WTC11 (cell line): ENCODE data around the gene CD37. TPM values are rescaled to one million over a fixed set of nuclear protein-coding genes. Genes with fewer than 3 reads are reported as not detected.
"Not testable (repeated sequence)": the region's sequence is repeated elsewhere in the genome, so short reads cannot be mapped to it uniquely, and the experiment has no call there.

Source experiments
- ATAC-seq: fragments of 200-7000 bp; cut with Tn5 transposase; 2 replicates; pipeline ENCODE4 v1.10.0; 2021; ENCODE audit warnings: mild to moderate bottlenecking, moderate library complexity
- CTCF ChIA-PET: fragments of 300-600 bp; sonication (Branson Sonifier 250); formaldehyde crosslinking; loops from one replicate; lab custom pipeline; 2021; ENCODE audit warnings: antibody characterized with exemption; lab: Charles Lee
- POLR2A ChIA-PET: fragments of 350-600 bp; sonication (Branson Sonifier 250); formaldehyde crosslinking; loops from one replicate; lab custom pipeline; 2021; ENCODE audit warnings: antibody characterized with exemption; lab: Charles Lee
- DNase-seq: peaks from one replicate; pipeline ENCODE4 v3.0.0; 2021; ENCODE audit warnings: low spot score
- H3K27ac Mint-ChIP-seq: 2 replicates; pipeline ENCODE4 v1.8.0; 2021; ENCODE audit warnings: mixed read lengths
- H3K27me3 Mint-ChIP-seq: 2 replicates; pipeline ENCODE4 v1.8.0; 2021; ENCODE audit warnings: low read depth, mild to moderate bottlenecking, moderate library complexity, mixed read lengths
- H3K36me3 Mint-ChIP-seq: 2 replicates; pipeline ENCODE4 v1.8.0; 2021; ENCODE audit warnings: mixed read lengths
- H3K4me1 Mint-ChIP-seq: 2 replicates; pipeline ENCODE4 v1.8.0; 2022; ENCODE audit warnings: mixed read lengths
- H3K4me3 Mint-ChIP-seq: 2 replicates; pipeline ENCODE4 v1.8.0; 2021; ENCODE audit warnings: mild to moderate bottlenecking, moderate library complexity, mixed read lengths
- H3K9me3 Mint-ChIP-seq: 2 replicates; pipeline ENCODE4 v1.8.0; 2021; ENCODE audit warnings: mixed read lengths
- CDX4 ChIP-seq: fragments of 250-450 bp; sonication (Bioruptor Pico); IDR thresholded peaks from 2 replicates; pipeline ENCODE4 v1.9.0; 2021; ENCODE audit warnings: moderate library complexity, mild to moderate bottlenecking, inconsistent platforms, borderline replicate concordance
- CTCF ChIP-seq: fragments of 200-600 bp; IDR thresholded peaks from 2 replicates; pipeline ENCODE4 v1.8.0; 2022; ENCODE audit warnings: antibody characterized with exemption
- ESRRA ChIP-seq: sonication (generic); formaldehyde crosslinking; IDR thresholded peaks from 2 replicates; pipeline ENCODE4 v1.8.1; 2022; ENCODE audit warnings: mild to moderate bottlenecking, missing genetic modification reagents, borderline replicate concordance
- GRHL2 ChIP-seq: fragments of 250-450 bp; sonication (Bioruptor Pico); IDR thresholded peaks from 2 replicates; pipeline ENCODE4 v1.8.0; 2022; ENCODE audit warnings: mild to moderate bottlenecking, moderate library complexity; ENCODE audit not compliant: insufficient replicate concordance, severe bottlenecking
- GTF2I ChIP-seq: fragments of 250-450 bp; sonication (Bioruptor Pico); conservative IDR thresholded peaks from 2 replicates; pipeline ENCODE4 v1.4.0; 2021; ENCODE audit warnings: mild to moderate bottlenecking
- MAX ChIP-seq: sonication (generic); formaldehyde crosslinking; IDR thresholded peaks from 2 replicates; pipeline ENCODE4 v1.8.0; 2022; ENCODE audit warnings: mild to moderate bottlenecking, missing genetic modification reagents
- NFE2L1 ChIP-seq: sonication (generic); formaldehyde crosslinking; IDR thresholded peaks from 2 replicates; pipeline ENCODE4 v1.8.1; 2023; ENCODE audit warnings: missing genetic modification reagents
- NR1H2 ChIP-seq: sonication (generic); formaldehyde crosslinking; IDR thresholded peaks from 2 replicates; pipeline ENCODE4 v1.9.0; 2021; ENCODE audit warnings: mild to moderate bottlenecking, moderate library complexity, missing genetic modification reagents
- PREB ChIP-seq: sonication (generic); formaldehyde crosslinking; IDR thresholded peaks from 2 replicates; pipeline ENCODE4 v1.8.1; 2022; ENCODE audit warnings: mild to moderate bottlenecking, missing genetic modification reagents, moderate library complexity, borderline replicate concordance
- SP1 ChIP-seq: sonication (generic); formaldehyde crosslinking; conservative IDR thresholded peaks from 2 replicates; pipeline ENCODE4 v1.8.1; 2022; ENCODE audit warnings: missing genetic modification reagents
- TCF7 ChIP-seq: sonication (generic); formaldehyde crosslinking; IDR thresholded peaks from 2 replicates; pipeline ENCODE4 v1.8.0; 2022; ENCODE audit warnings: mild to moderate bottlenecking, low read depth, missing genetic modification reagents, moderate library complexity
- TP53 ChIP-seq: sonication (generic); formaldehyde crosslinking; IDR thresholded peaks from 2 replicates; pipeline ENCODE4 v1.8.1; 2023; ENCODE audit warnings: mild to moderate bottlenecking, missing genetic modification reagents
- USF2 ChIP-seq: sonication (generic); formaldehyde crosslinking; IDR thresholded peaks from 2 replicates; pipeline ENCODE4 v1.8.1; 2023; ENCODE audit warnings: mild to moderate bottlenecking, missing genetic modification reagents, moderate library complexity
- ZBTB21 ChIP-seq: sonication (generic); formaldehyde crosslinking; IDR thresholded peaks from 2 replicates; pipeline ENCODE4 v1.8.1; 2023; ENCODE audit warnings: mild to moderate bottlenecking, missing genetic modification reagents, borderline replicate concordance
- ZNF121 ChIP-seq: sonication (generic); formaldehyde crosslinking; IDR thresholded peaks from 2 replicates; pipeline ENCODE4 v1.8.0; 2023; ENCODE audit warnings: missing genetic modification reagents
- ZNF219 ChIP-seq: sonication (generic); formaldehyde crosslinking; IDR thresholded peaks from 2 replicates; pipeline ENCODE4 v1.8.0; 2023; ENCODE audit warnings: missing genetic modification reagents, mild to moderate bottlenecking, borderline replicate concordance
- ZNF317 ChIP-seq: sonication (generic); formaldehyde crosslinking; IDR thresholded peaks from 2 replicates; pipeline ENCODE4 v1.8.1; 2023; ENCODE audit warnings: low read depth, mild to moderate bottlenecking, moderate library complexity, missing genetic modification reagents, borderline replicate concordance
- ZNF396 ChIP-seq: fragments of 250-450 bp; sonication (Bioruptor Pico); IDR thresholded peaks from 2 replicates; pipeline ENCODE4 v1.8.0; 2021; ENCODE audit warnings: mild to moderate bottlenecking, moderate library complexity, borderline replicate concordance
- ZNF416 ChIP-seq: fragments of 250-450 bp; sonication (Bioruptor Pico); IDR thresholded peaks from 2 replicates; pipeline ENCODE4 v1.9.0; 2021; ENCODE audit warnings: mild to moderate bottlenecking, inconsistent platforms
- total RNA-seq: library from RNA; stranded (reverse); gene quantifications from 3 replicates; pipeline ENCODE4 v1.2.3, GENCODE V29; 2021
- TF ChIP-seq, protein P1 (sequence below): sonication (generic); formaldehyde crosslinking; IDR thresholded peaks from 2 replicates; pipeline ENCODE4 v1.8.0; 2023; ENCODE audit warnings: missing genetic modification reagents, mild to moderate bottlenecking, borderline replicate concordance
- TF ChIP-seq, protein P2 (sequence below): fragments of 250-450 bp; sonication (Bioruptor Pico); IDR thresholded peaks from 2 replicates; pipeline ENCODE4 v1.9.0; 2021; ENCODE audit warnings: mild to moderate bottlenecking

CD37 gene
- total RNA-seq, 1 experiment from 2014 or later = 1.6 TPM

- no peak for TF ChIP-seq GRHL2 (CRISPR knock-in tag)
- no peak for TF ChIP-seq ZNF121 (CRISPR knock-in tag)
- TF ChIP-seq NR1H2 (CRISPR knock-in tag) = no peak
- TF ChIP-seq CDX4 (CRISPR knock-in tag) = no peak
- no peak for TF ChIP-seq SP1 (CRISPR knock-in tag)
- TF ChIP-seq TP53 (CRISPR knock-in tag) = no peak
- no peak for TF ChIP-seq ESRRA (CRISPR knock-in tag)
- no peak for TF ChIP-seq ZNF317
- TF ChIP-seq ZNF396 = no peak
- TF ChIP-seq TCF7 (CRISPR knock-in tag) = no peak
Observed at GRCh38 chr19:49297403-49297802, 37.8 kb upstream of the CD37 start (continued).

DNA sequence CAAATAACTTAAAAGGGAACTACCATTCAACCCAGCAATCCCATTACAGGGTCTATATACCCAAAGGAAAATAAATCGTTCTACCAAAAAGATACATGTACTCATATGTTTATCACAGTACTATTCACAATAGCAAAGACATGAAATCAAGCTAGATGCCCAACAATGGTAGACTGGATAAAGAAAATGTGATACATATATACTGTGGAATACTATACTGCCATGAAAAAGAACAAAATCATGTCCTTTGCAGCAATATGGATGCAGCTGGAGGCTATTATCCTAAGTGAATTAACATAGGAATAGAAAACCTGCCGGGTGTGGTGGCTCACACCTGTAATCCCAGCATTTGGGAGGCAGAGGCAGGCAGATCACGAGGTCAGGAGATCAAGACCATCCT is 36.6 kb upstream of the CD37 start:
- POLR2A ChIA-PET, H3K27me3 Mint-ChIP-seq, DNase-seq, H3K9me3 Mint-ChIP-seq, H3K4me3 Mint-ChIP-seq, H3K27ac Mint-ChIP-seq, H3K4me1 Mint-ChIP-seq, CTCF ChIA-PET, H3K36me3 Mint-ChIP-seq, ATAC-seq: not testable (repeated sequence)
- 0 out of 2 replicates have a peak, but pooled peaks have one; percentile 34 for TF ChIP-seq GTF2I (CRISPR knock-in tag)

GRCh38 chr19:49301165-49301865 is 33.9 kb upstream of the CD37 start:
- ChIA-PET POLR2A (no interaction called here), CTCF (interaction anchor here (0.6 to 2.3 kb wide), 48 partner anchors 10 to 282 kb away, joined by 3 to 19 read pairs (median 4); partner anchors contain the start of genes CD37, DKKL1, SLC6A16 and TEAD2)
- H3K9me3 Mint-ChIP-seq = peaks cover 12% of the 10 kb centered on the region; the same call in 1 of the 2 replicates
- no peak overlapping the region for H3K27ac Mint-ChIP-seq
- peaks cover 2% of the 10 kb centered on the region; the same call in 1 of the 2 replicates for H3K4me1 Mint-ChIP-seq
- H3K4me3 Mint-ChIP-seq = no peak overlapping the region
- peaks cover 9% of the 10 kb centered on the region for H3K27me3 Mint-ChIP-seq
- H3K36me3 Mint-ChIP-seq = no peaks in the 10 kb centered on the region
- ATAC-seq (peak; percentile 100), DNase-seq (peak; percentile 93)
- TF ChIP-seq PREB (CRISPR knock-in tag) (no peak), USF2 (CRISPR knock-in tag) (no peak), ZNF219 (no peak), ZNF416 (CRISPR knock-in tag) (no peak), MAX (0 out of 2 replicates have a peak, but pooled peaks have one; percentile 19), GTF2I (CRISPR knock-in tag) (no peak), CTCF (peak; percentile 97), ZBTB21 (no peak), NFE2L1 (no peak)
- TF ChIP-seq, protein P1, sequence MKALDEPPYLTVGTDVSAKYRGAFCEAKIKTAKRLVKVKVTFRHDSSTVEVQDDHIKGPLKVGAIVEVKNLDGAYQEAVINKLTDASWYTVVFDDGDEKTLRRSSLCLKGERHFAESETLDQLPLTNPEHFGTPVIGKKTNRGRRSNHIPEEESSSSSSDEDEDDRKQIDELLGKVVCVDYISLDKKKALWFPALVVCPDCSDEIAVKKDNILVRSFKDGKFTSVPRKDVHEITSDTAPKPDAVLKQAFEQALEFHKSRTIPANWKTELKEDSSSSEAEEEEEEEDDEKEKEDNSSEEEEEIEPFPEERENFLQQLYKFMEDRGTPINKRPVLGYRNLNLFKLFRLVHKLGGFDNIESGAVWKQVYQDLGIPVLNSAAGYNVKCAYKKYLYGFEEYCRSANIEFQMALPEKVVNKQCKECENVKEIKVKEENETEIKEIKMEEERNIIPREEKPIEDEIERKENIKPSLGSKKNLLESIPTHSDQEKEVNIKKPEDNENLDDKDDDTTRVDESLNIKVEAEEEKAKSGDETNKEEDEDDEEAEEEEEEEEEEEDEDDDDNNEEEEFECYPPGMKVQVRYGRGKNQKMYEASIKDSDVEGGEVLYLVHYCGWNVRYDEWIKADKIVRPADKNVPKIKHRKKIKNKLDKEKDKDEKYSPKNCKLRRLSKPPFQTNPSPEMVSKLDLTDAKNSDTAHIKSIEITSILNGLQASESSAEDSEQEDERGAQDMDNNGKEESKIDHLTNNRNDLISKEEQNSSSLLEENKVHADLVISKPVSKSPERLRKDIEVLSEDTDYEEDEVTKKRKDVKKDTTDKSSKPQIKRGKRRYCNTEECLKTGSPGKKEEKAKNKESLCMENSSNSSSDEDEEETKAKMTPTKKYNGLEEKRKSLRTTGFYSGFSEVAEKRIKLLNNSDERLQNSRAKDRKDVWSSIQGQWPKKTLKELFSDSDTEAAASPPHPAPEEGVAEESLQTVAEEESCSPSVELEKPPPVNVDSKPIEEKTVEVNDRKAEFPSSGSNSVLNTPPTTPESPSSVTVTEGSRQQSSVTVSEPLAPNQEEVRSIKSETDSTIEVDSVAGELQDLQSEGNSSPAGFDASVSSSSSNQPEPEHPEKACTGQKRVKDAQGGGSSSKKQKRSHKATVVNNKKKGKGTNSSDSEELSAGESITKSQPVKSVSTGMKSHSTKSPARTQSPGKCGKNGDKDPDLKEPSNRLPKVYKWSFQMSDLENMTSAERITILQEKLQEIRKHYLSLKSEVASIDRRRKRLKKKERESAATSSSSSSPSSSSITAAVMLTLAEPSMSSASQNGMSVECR = no peak
- TF ChIP-seq, protein P2, sequence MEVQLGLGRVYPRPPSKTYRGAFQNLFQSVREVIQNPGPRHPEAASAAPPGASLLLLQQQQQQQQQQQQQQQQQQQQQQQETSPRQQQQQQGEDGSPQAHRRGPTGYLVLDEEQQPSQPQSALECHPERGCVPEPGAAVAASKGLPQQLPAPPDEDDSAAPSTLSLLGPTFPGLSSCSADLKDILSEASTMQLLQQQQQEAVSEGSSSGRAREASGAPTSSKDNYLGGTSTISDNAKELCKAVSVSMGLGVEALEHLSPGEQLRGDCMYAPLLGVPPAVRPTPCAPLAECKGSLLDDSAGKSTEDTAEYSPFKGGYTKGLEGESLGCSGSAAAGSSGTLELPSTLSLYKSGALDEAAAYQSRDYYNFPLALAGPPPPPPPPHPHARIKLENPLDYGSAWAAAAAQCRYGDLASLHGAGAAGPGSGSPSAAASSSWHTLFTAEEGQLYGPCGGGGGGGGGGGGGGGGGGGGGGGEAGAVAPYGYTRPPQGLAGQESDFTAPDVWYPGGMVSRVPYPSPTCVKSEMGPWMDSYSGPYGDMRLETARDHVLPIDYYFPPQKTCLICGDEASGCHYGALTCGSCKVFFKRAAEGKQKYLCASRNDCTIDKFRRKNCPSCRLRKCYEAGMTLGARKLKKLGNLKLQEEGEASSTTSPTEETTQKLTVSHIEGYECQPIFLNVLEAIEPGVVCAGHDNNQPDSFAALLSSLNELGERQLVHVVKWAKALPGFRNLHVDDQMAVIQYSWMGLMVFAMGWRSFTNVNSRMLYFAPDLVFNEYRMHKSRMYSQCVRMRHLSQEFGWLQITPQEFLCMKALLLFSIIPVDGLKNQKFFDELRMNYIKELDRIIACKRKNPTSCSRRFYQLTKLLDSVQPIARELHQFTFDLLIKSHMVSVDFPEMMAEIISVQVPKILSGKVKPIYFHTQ (CRISPR knock-in tag) = no peak
